A549 (cell line): ENCODE measurements around the gene ROR2. TPM values are rescaled to one million over a fixed set of nuclear protein-coding genes. Genes with fewer than 3 reads are reported as not detected.

Experiments
- ATAC-seq, 2 experiments: fragments of 200-7000 bp in 1 of 2; fragments of >200 bp in 1 of 2; cut with Nextera tagmentation in 1 of 2; cut with Tn5 transposase in 1 of 2; 3 replicates each; pipeline versions ENCODE4 v1.8.0 to v1.9.1; 2018 to 2020; ENCODE audit warnings: mild to moderate bottlenecking in 1 of 2, moderate library complexity in 1 of 2
- CTCF ChIA-PET: fragments of 300-600 bp; sonication (Branson Sonifier 250); formaldehyde crosslinking; extraction: SDS; loops from one replicate; lab custom pipeline; 2021; ENCODE audit warnings: antibody characterized with exemption, inconsistent platforms; lab: Yijun Ruan, JAX
- POLR2A ChIA-PET: fragments of 350-600 bp; formaldehyde crosslinking; extraction: SDS; loops from one replicate; lab custom pipeline; 2021; ENCODE audit warnings: antibody characterized with exemption, inconsistent platforms; lab: Yijun Ruan, JAX
- DNase-seq, 2 experiments: peaks; one replicate each; pipeline versions ENCODE4 v3.0.0 to v3.0.0-alpha.2; 2011 to 2016; ENCODE audit warnings: low read depth in 1 of 2, low spot score in 1 of 2
- FAIRE-seq: peaks from 2 replicates; lab custom pipeline; 2011; peaks lifted over from hg19 to GRCh38; lab: Jason Lieb, UNC
- H3K27ac ChIP-seq, 2 experiments: fragments of >200 bp; sonication (Bioruptor Twin); formaldehyde crosslinking; 3 replicates each; pipeline ENCODE4 v1.5.1; 2016 to 2017
- H3K4me1 ChIP-seq: fragments of >200 bp; sonication (Bioruptor Twin); formaldehyde crosslinking; 3 replicates; pipeline ENCODE4 v1.6.1; 2016
- H3K4me2 ChIP-seq: fragments of >200 bp; sonication (Bioruptor Twin); formaldehyde crosslinking; 3 replicates; pipeline ENCODE4 v1.6.1; 2016
- H3K4me3 ChIP-seq: fragments of >200 bp; sonication (Bioruptor Twin); formaldehyde crosslinking; 3 replicates; pipeline ENCODE4 v1.5.1; 2016
- H3K9me3 ChIP-seq: fragments of >200 bp; sonication (Bioruptor Twin); formaldehyde crosslinking; 3 replicates; pipeline ENCODE4 v1.6.1; 2016
- CTCF ChIP-seq: fragments of >200 bp; sonication (Bioruptor Twin); formaldehyde crosslinking; IDR thresholded peaks from 3 replicates; pipeline ENCODE4 v1.5.1; 2016
- EP300 ChIP-seq, 2 experiments: fragments of >200 bp; sonication (Bioruptor Twin); formaldehyde crosslinking; IDR thresholded peaks; 2 replicates in 1 of 2; 3 replicates in 1 of 2; pipeline ENCODE4 v1.6.1; 2016 to 2017
- FOSB ChIP-seq: fragments of 250-450 bp; sonication (Bioruptor Pico); IDR thresholded peaks from 2 replicates; pipeline ENCODE4 v1.5.0; 2020; ENCODE audit warnings: mild to moderate bottlenecking, moderate library complexity
- HDAC2 ChIP-seq: fragments of 200-600 bp; sonication (generic); IDR thresholded peaks from 2 replicates; pipeline ENCODE4 v1.6.1; 2016
- HOXB13 ChIP-seq: fragments of 250-450 bp; sonication (Bioruptor Pico); IDR thresholded peaks from 2 replicates; pipeline ENCODE4 v1.5.0; 2020; ENCODE audit warnings: low read depth, mild to moderate bottlenecking, moderate library complexity
- HOXB5 ChIP-seq: fragments of 250-450 bp; sonication (Bioruptor Pico); IDR thresholded peaks from 2 replicates; pipeline ENCODE4 v1.5.0; 2020; ENCODE audit warnings: mild to moderate bottlenecking, moderate library complexity
- JUNB ChIP-seq: fragments of >200 bp; sonication (Bioruptor Twin); formaldehyde crosslinking; IDR thresholded peaks from 2 replicates; pipeline ENCODE4 v1.6.1; 2016
- KDM5A ChIP-seq: fragments of 200-600 bp; sonication (generic); IDR thresholded peaks from 2 replicates; pipeline ENCODE4 v1.6.1; 2016; ENCODE audit warnings: antibody characterized with exemption, mild to moderate bottlenecking
- POLR2AphosphoS2 ChIP-seq: conservative IDR thresholded peaks from 2 replicates; pipeline ENCODE4 v1.6.1; 2012; ENCODE audit warnings: low read length, improper control_type of control experiment, inconsistent platforms
- USF2 ChIP-seq: fragments of 450-650 bp; IDR thresholded peaks from 2 replicates; pipeline ENCODE4 v1.6.1; 2014; ENCODE audit warnings: antibody characterized with exemption
- WGBS: methylation state at CpG from one replicate; pipeline ENCODE4 v1.1.6; 2017; ENCODE audit errors: missing lambda C conversion rate; 5-methylcytosine and 5-hydroxymethylcytosine counted together
- polyA plus RNA-seq, 4 experiments: library from polyadenylated mRNA; depleted of rRNA in 3 of 4; stranded (reverse); fragments of >200 nt; fragmentation: RNase III in 1 of 4; extraction: RNeasy Plus Mini Kit Qiagen cat#74134 plus additional on column Dnase treatment in 1 of 4; gene quantifications; 2 replicates in 3 of 4; 3 replicates in 1 of 4; pipeline ENCODE4 v1.2.3, GENCODE V29; 2011 to 2017

ROR2 gene
- polyA plus RNA-seq, 2 of the 4 experiments (the other 2 are of a cell fraction), result 0.12 to 0.53 TPM

GRCh38 chr9:91844701-91845291 is 105.2 kb downstream of the ROR2 start:
- ChIA-PET CTCF (interaction anchor here (1.9 kb wide), 1 partner anchor 12 kb away, joined by 5 read pairs; no protein-coding TSS in a partner anchor), POLR2A (no interaction called here)

GRCh38 chr9:91844190-91844589 is 105.8 kb downstream of the ROR2 start:
- DNase-seq (no peak), FAIRE-seq (no peak), ATAC-seq (no peak)
- Histone ChIP-seq H3K9me3 (no peaks in the 10 kb centered on the region), H3K4me2 (no peak overlapping the region), H3K27ac (no peak overlapping the region), H3K4me1 (no peaks in the 10 kb centered on the region), H3K4me3 (no peak overlapping the region)
- ChIA-PET POLR2A (no interaction called here), CTCF (no interaction called here)
- WGBS, result 71% methylated on average over 13 of the region's 13 CpGs
- no peak for TF ChIP-seq HOXB13 (CRISPR knock-in tag)

More at GRCh38 chr9:91844701-91845291, 105.2 kb downstream of the ROR2 start:
- ATAC-seq, result no peak
- no peaks in the 10 kb centered on the region for H3K9me3 ChIP-seq
- no peak for DNase-seq
- no peak for FAIRE-seq
- no peak overlapping the region for H3K4me3 ChIP-seq
- WGBS, result 50% methylated on average over 12 of the region's 12 CpGs
- H3K27ac ChIP-seq, result no peak overlapping the region
- no peak overlapping the region for H3K4me2 ChIP-seq
- TF ChIP-seq USF2 (no peak), POLR2AphosphoS2 (no peak)
- no peaks in the 10 kb centered on the region for H3K4me1 ChIP-seq

- Histone ChIP-seq H3K4me3 (no peak overlapping the region), H3K4me1 (no peaks in the 10 kb centered on the region; the same call in 2 of the 3 replicates), H3K9me3 (no peaks in the 10 kb centered on the region), H3K27ac (no peak overlapping the region), H3K4me2 (no peak overlapping the region)
- ChIA-PET CTCF (no interaction called here), POLR2A (no interaction called here)
- TF ChIP-seq HDAC2 (no peak), JUNB (no peak), EP300 (IDR thresholded peaks at IDR 0.05) (no peak), FOSB (no peak), KDM5A (no peak), USF2 (no peak), HOXB5 (CRISPR knock-in tag) (no peak)
- WGBS, result 67% methylated on average over 15 of the region's 15 CpGs
- ATAC-seq, result no peak
- no peak for DNase-seq
- FAIRE-seq, result no peak
These were observed 106.3 kb downstream of the ROR2 start for GRCh38 chr9:91843623-91844148.

GRCh38 chr9:91843093-91843492 is 106.9 kb downstream of the ROR2 start:
- ChIA-PET CTCF (no interaction called here), POLR2A (no interaction called here)
- WGBS, result 55% methylated on average over 6 of the region's 7 CpGs
- TF ChIP-seq CTCF, result no peak
- Histone ChIP-seq H3K4me3 (no peak overlapping the region), H3K4me2 (no peak overlapping the region), H3K27ac (no peak overlapping the region), H3K9me3 (no peaks in the 10 kb centered on the region), H3K4me1 (peaks cover 5% of the 10 kb centered on the region; the same call in 2 of the 3 replicates)
- ATAC-seq, result no peak
- DNase-seq, result no peak
- no peak for FAIRE-seq
